ENCODE results near the gene ST6GALNAC6.

DNA sequence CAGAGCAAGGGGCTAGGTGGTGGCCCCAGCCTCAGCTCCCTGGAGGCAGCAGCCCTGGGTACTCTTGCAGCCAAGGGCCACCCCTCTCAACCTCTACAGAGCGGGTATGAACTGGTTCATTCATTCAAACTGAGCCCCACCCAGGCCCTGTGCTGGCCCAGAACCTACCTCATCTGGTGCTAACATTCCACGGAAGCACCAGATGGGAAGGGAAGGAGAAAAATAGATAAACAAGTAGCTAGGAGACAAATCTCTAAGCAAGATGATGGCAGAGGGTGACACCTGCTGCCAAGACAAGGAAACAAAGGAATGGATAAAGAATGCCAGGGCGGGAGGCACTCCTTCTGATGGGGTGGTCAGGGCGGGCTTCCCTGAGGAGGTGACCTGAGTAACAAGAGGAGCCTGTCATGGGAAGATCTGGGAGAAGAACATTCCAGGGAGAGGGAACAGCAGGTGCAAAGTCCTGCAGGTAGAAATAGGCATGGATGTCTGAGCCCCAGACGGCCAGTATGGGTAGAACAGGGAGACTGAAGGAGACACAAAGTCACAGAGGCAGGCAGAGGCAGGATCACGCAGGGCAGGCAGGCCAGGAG lies 11.3 kb upstream of the ST6GALNAC6 start:
- TF ChIP-seq POLR2A (IDR thresholded peaks at IDR 0.05) (no peak), CTCF (IDR thresholded peaks at IDR 0.05) (peak in 1 of 12 donors; percentile 9)

Measured in heart left ventricle (tissue), 13 donors.